Epithelial cell of proximal tubule (primary cell): Measurements from ENCODE around the gene PLCH2. TPM values are rescaled to one million over a fixed set of nuclear protein-coding genes. Genes with fewer than 3 reads are reported as not detected.

Experiments used
- DNase-seq: peaks from one replicate; pipeline ENCODE4 v3.0.0-alpha.2; 2011; ENCODE audit warnings: low read depth
- H3K4me3 ChIP-seq: 2 replicates; pipeline ENCODE4 v1.5.1; 2011; ENCODE audit warnings: low read depth, mild to moderate bottlenecking, low read length
- total RNA-seq: library from RNA; depleted of rRNA; stranded (reverse); fragments of >200 nt; gene quantifications from 2 replicates; pipeline ENCODE4 v1.2.3, GENCODE V29; 2015
- TF ChIP-seq, protein P1 (sequence below): conservative IDR thresholded peaks from 2 replicates; pipeline ENCODE4 v1.5.1; 2012; ENCODE audit warnings: low read depth, mild to moderate bottlenecking, low read length

PLCH2 gene
- total RNA-seq, 1 donor from 2014 or later: 0.12 TPM

- H3K4me3 ChIP-seq: no peak overlapping the region
- TF ChIP-seq, protein P1, sequence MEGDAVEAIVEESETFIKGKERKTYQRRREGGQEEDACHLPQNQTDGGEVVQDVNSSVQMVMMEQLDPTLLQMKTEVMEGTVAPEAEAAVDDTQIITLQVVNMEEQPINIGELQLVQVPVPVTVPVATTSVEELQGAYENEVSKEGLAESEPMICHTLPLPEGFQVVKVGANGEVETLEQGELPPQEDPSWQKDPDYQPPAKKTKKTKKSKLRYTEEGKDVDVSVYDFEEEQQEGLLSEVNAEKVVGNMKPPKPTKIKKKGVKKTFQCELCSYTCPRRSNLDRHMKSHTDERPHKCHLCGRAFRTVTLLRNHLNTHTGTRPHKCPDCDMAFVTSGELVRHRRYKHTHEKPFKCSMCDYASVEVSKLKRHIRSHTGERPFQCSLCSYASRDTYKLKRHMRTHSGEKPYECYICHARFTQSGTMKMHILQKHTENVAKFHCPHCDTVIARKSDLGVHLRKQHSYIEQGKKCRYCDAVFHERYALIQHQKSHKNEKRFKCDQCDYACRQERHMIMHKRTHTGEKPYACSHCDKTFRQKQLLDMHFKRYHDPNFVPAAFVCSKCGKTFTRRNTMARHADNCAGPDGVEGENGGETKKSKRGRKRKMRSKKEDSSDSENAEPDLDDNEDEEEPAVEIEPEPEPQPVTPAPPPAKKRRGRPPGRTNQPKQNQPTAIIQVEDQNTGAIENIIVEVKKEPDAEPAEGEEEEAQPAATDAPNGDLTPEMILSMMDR: no peak
These were observed 45.5 kb upstream of the PLCH2 start for GRCh38 chr1:2430592-2430973.

DNA sequence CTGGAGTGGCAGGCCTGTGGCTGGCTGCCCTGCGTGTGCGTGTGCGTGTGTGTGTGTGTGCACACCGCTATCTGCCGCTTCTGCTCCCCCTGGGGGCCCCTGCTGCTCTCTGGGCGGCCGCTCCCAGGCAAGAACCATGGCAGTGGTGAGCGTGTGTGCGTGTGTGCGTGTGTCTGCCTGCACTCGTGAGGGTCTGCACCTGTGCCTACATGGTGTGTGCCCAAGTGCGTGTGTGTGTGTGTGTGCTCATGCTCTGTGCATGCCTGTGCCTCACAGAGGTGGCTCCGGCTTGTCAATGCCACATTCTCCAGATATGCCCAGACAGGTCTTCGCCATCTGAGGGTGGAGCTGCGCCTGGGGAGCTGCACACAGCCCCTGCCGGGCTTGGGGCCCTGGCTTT, 45.0 kb upstream of the PLCH2 start:
- TF ChIP-seq, protein P1: no peak
- no peak overlapping the region for H3K4me3 ChIP-seq
- no peak for DNase-seq

More at GRCh38 chr1:2430592-2430973, 45.5 kb upstream of the PLCH2 start:
- no peak for DNase-seq

- H3K4me3 ChIP-seq: no peak overlapping the region
- TF ChIP-seq, protein P1: no peak
- DNase-seq: no peak
These were observed 44.6 kb upstream of the PLCH2 start for GRCh38 chr1:2431518-2431917.

DNA sequence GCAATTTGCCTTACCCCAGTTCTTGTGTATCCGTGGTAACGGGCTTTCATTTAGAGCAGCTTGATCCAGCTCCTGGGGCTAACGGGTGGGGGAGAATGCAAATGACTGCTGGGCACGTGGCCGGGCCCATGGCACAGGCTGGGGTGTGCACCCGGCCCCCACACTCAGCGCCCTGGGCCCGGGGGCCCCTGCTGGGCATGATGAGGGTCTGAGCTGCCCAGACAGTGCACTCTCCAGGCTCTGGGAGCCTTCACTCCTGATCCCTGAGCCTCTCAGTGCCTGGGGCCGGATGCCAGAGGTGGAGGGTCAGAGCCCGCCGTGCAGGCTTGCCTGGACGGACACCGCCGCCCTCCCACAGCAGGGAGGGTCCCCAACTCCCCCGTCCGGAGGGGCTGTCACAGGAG, 43.6 kb upstream of the PLCH2 start:
- no peak overlapping the region for H3K4me3 ChIP-seq
- TF ChIP-seq, protein P1: no peak
- DNase-seq: no peak

DNA sequence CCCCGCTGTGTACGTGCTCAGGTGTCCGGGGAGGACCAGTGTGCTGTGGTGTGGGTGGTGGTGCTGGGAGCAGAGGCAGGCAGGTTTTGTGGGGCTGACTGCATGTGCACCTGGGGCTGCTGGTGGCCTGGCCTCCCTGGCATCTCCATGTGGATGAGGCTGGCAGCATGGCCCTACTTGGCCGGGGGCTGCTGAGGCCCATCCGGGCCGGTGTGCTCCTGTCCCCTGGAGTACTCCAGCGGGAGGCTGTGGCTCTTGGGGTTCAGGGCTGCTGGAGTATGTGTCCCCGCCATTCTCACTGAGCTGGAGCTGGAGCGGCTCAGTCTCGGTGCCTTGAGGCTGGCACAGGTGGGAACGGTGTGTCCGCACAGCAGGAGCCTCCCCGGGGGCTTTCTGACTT, 42.9 kb upstream of the PLCH2 start:
- TF ChIP-seq, protein P1: no peak
- H3K4me3 ChIP-seq: no peak overlapping the region
- DNase-seq: no peak

DNA sequence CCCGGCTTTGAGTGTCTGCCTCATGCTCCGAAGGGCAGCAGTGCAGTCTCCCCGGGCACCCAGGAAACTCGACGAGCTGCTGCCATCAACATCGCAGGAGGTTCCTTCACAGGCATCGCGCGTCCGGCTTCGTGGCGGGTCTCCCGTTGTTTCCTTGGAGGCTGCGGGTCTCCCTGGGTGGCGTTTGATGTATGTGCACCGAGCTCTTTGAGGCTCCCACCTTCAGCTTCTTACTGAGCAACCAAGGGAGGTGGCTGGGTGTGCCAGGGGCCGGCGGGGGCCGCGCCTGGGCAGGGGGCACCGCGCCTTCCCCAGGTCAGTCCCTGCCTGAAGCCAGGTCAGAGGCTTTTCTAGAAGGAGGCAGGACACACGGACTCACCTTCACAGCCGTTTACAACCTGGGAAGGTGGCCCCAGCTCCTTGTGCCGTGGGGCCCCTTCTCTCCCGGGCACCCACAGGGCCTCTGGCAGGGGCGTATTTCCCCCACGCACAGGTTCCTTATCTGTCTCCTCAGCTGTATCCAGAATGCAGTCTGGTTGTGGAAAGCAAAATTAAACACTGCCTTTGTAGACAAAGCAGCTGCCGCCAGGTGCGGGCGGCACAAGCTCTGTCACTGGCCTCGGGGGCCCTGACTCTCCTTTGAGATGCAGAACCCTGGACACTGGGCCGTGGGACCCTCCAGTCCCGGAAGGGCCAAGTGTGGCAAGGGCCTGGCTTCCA, 42.0 kb upstream of the PLCH2 start:
- no peak for DNase-seq
- no peak overlapping the region for H3K4me3 ChIP-seq
- TF ChIP-seq, protein P1: no peak

DNA sequence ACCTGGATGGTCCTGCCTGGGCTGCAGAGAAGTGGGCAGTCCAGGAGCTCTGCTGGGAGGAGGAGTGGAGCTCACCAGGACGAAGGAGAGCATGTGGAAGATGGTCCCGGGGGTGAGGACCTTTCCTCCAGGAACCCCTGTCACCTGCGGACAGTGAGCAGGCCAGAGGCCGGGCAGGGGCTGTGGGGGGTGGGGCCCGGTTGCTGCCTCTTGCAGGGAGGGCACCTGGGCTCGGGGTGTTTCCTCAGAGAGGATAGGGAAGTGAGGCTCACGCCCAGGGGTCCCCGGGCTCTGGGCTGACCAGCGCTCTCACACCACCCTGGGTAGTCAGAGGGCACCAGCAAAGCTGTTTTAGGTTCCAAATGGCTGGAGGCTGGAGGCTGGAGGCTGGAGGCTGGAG, 41.0 kb upstream of the PLCH2 start:
- TF ChIP-seq, protein P1: no peak

More for the DNA sequence above, 41.0 kb upstream of the PLCH2 start:
- DNase-seq: no peak
- no peak overlapping the region for H3K4me3 ChIP-seq
